ENCODE results near the gene GPR156.

GPR156 gene

DNA sequence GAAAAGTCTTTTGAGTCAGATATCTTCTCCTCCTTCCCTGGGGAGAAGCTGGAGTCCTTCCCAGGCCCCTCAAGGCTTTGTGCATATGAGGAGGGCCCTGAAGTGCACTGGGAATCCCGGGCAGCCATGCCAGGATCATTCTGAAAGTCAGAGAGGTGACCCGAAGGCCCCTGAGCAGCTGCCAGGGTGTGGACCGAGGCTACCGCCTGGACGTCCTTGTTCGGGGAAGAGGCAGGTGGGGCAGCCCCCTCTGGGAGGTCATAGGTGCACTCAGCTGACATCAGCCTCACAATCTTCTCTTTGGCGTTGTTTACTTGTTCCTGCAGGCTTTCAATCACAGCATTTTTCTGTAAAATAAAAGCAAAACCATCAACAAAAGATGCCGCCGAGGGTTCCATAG, 117.0 kb downstream of the GPR156 start:
- Histone ChIP-seq H3K4me2 (ENCODE audit: low read depth, low read length, poor library complexity, severe bottlenecking) (no peak overlapping the region), H2AFZ (ENCODE audit: low read depth, low read length, severe bottlenecking) (no peak overlapping the region), H3K79me2 (ENCODE audit: insufficient read depth, low read length) (no peaks in the 10 kb centered on the region), H3K4me3 (ENCODE audit: insufficient read depth, low read length, poor library complexity, severe bottlenecking) (no peak overlapping the region), H3K27me3 (ENCODE audit: low read length) (no peaks in the 10 kb centered on the region), H3K9me3 (ENCODE audit: insufficient read depth, low read length) (no peaks in the 10 kb centered on the region), H3K9me2 (replicated peaks; ENCODE audit: insufficient read depth, low read length) (no peaks in the 10 kb centered on the region), H3K27ac (ENCODE audit: low read depth, low read length) (no peak overlapping the region), H3F3A (ENCODE audit: insufficient read depth) (no peaks in the 10 kb centered on the region), H4K20me1 (ENCODE audit: low read depth, low read length) (no peaks in the 10 kb centered on the region), H3K9ac (ENCODE audit: low read length) (no peak overlapping the region), H3K36me3 (ENCODE audit: low read length) (no peaks in the 10 kb centered on the region)
- TF ChIP-seq, protein P1, sequence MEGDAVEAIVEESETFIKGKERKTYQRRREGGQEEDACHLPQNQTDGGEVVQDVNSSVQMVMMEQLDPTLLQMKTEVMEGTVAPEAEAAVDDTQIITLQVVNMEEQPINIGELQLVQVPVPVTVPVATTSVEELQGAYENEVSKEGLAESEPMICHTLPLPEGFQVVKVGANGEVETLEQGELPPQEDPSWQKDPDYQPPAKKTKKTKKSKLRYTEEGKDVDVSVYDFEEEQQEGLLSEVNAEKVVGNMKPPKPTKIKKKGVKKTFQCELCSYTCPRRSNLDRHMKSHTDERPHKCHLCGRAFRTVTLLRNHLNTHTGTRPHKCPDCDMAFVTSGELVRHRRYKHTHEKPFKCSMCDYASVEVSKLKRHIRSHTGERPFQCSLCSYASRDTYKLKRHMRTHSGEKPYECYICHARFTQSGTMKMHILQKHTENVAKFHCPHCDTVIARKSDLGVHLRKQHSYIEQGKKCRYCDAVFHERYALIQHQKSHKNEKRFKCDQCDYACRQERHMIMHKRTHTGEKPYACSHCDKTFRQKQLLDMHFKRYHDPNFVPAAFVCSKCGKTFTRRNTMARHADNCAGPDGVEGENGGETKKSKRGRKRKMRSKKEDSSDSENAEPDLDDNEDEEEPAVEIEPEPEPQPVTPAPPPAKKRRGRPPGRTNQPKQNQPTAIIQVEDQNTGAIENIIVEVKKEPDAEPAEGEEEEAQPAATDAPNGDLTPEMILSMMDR (IDR thresholded peaks at IDR 0.05; ENCODE audit: insufficient read depth, low read length, poor library complexity, severe bottlenecking): no peak
- TF ChIP-seq EZH2phosphoT487 (conservative IDR thresholded peaks at IDR 0.05; ENCODE audit: low read length): no peak

DNA sequence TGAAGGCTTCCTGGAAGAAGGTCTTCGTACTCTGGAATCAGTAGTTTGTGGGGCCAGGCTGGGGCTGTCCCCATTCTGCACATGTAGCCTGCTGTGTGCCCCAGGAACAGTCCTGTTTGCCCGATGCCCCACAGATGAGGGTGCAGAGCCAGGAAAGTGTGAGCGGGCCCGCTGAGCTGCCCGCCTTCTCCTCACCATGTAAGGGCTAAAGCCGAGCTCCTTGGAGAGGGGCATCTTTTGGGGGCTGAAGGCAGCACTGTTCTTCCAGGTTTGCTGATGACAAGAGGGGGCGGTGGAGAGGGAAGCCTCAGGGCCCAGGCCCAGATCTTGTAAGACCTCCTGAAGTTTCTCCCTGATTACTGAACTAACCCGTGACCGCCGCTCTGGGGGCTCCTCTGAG, 117.5 kb downstream of the GPR156 start:
- H2AFZ ChIP-seq (ENCODE audit: low read depth, low read length, severe bottlenecking): no peak overlapping the region
- no peak overlapping the region for H3K4me3 ChIP-seq (ENCODE audit: insufficient read depth, low read length, poor library complexity, severe bottlenecking)
- TF ChIP-seq, protein P1 (IDR thresholded peaks at IDR 0.05; ENCODE audit: insufficient read depth, low read length, poor library complexity, severe bottlenecking): no peak
- H4K20me1 ChIP-seq (ENCODE audit: low read depth, low read length): no peaks in the 10 kb centered on the region
- no peaks in the 10 kb centered on the region for H3K79me2 ChIP-seq (ENCODE audit: insufficient read depth, low read length)
- no peak overlapping the region for H3K9ac ChIP-seq (ENCODE audit: low read length)
- H3K27ac ChIP-seq (ENCODE audit: low read depth, low read length): no peak overlapping the region
- no peaks in the 10 kb centered on the region for H3K27me3 ChIP-seq (ENCODE audit: low read length)
- no peaks in the 10 kb centered on the region for H3F3A ChIP-seq (ENCODE audit: insufficient read depth)
- H3K9me2 ChIP-seq (replicated peaks; ENCODE audit: insufficient read depth, low read length): no peaks in the 10 kb centered on the region
- H3K36me3 ChIP-seq (ENCODE audit: low read length): no peaks in the 10 kb centered on the region
- H3K9me3 ChIP-seq (ENCODE audit: insufficient read depth, low read length): no peaks in the 10 kb centered on the region
- H3K4me2 ChIP-seq (ENCODE audit: low read depth, low read length, poor library complexity, severe bottlenecking): no peak overlapping the region

DNA sequence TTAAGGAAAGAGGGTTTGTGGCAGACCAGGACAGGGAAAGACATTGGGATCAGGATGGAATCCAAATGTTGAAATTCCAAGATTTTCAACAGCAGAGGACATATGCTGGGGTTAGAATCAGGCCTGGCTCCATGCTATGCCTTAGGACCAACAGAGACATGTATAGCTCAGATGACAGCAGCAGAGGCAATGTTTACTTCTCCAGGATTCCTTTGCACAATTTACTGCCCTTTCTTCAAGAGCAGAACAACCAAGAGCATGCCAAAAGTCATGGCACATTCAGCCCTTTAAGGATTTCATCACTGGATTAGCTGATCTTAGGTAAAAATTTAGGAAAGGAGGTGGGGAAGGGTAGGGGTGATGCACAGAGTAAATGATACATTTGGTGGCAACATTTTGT, 121.2 kb downstream of the GPR156 start:
- no peaks in the 10 kb centered on the region for H3K36me3 ChIP-seq (ENCODE audit: low read length)
- H3K27me3 ChIP-seq (ENCODE audit: low read length): no peaks in the 10 kb centered on the region
- no peaks in the 10 kb centered on the region for H4K20me1 ChIP-seq (ENCODE audit: low read depth, low read length)
- H3K27ac ChIP-seq (ENCODE audit: low read depth, low read length): no peak overlapping the region
- H3K9me3 ChIP-seq (ENCODE audit: insufficient read depth, low read length): no peaks in the 10 kb centered on the region
- TF ChIP-seq, protein P1 (IDR thresholded peaks at IDR 0.05; ENCODE audit: insufficient read depth, low read length, poor library complexity, severe bottlenecking): no peak
- no peak for TF ChIP-seq EZH2phosphoT487 (conservative IDR thresholded peaks at IDR 0.05; ENCODE audit: low read length)
- no peaks in the 10 kb centered on the region for H3F3A ChIP-seq (ENCODE audit: insufficient read depth)
- no peak overlapping the region for H3K4me3 ChIP-seq (ENCODE audit: insufficient read depth, low read length, poor library complexity, severe bottlenecking)
- no peak overlapping the region for H3K4me2 ChIP-seq (ENCODE audit: low read depth, low read length, poor library complexity, severe bottlenecking)
- H3K9ac ChIP-seq (ENCODE audit: low read length): no peak overlapping the region
- no peak overlapping the region for H2AFZ ChIP-seq (ENCODE audit: low read depth, low read length, severe bottlenecking)
- H3K79me2 ChIP-seq (ENCODE audit: insufficient read depth, low read length): no peaks in the 10 kb centered on the region
- H3K9me2 ChIP-seq (replicated peaks; ENCODE audit: insufficient read depth, low read length): no peaks in the 10 kb centered on the region

DNA sequence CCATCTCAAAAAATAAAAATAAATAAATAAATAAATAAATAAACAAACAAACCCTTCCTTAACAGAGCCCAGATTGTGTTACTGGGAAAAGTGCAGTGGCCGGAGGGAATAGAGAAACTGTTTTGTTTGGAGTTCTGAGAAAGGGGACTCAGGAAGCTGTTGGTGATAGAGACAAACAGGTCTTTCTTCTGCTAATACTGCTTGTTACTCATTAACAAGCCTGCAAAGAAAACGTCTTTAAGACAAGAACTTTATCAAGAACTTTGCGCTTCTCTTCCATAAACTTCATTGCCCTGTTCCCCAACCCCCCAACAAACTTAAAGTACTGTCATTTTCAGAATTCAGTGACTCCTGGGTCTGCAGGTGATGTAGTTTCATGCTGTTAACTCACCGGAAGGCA, 122.0 kb downstream of the GPR156 start:
- H3F3A ChIP-seq (ENCODE audit: insufficient read depth): no peaks in the 10 kb centered on the region
- no peaks in the 10 kb centered on the region for H3K36me3 ChIP-seq (ENCODE audit: low read length)
- no peaks in the 10 kb centered on the region for H4K20me1 ChIP-seq (ENCODE audit: low read depth, low read length)
- H3K79me2 ChIP-seq (ENCODE audit: insufficient read depth, low read length): no peaks in the 10 kb centered on the region
- TF ChIP-seq, protein P1 (IDR thresholded peaks at IDR 0.05; ENCODE audit: insufficient read depth, low read length, poor library complexity, severe bottlenecking): no peak
- no peak for TF ChIP-seq EZH2phosphoT487 (conservative IDR thresholded peaks at IDR 0.05; ENCODE audit: low read length)
- H3K9me2 ChIP-seq (replicated peaks; ENCODE audit: insufficient read depth, low read length): no peaks in the 10 kb centered on the region
- no peak overlapping the region for H3K4me2 ChIP-seq (ENCODE audit: low read depth, low read length, poor library complexity, severe bottlenecking)
- H3K9ac ChIP-seq (ENCODE audit: low read length): no peak overlapping the region
- H2AFZ ChIP-seq (ENCODE audit: low read depth, low read length, severe bottlenecking): no peak overlapping the region
- no peaks in the 10 kb centered on the region for H3K9me3 ChIP-seq (ENCODE audit: insufficient read depth, low read length)
- no peaks in the 10 kb centered on the region for H3K27me3 ChIP-seq (ENCODE audit: low read length)
- no peak overlapping the region for H3K4me3 ChIP-seq (ENCODE audit: insufficient read depth, low read length, poor library complexity, severe bottlenecking)
- H3K27ac ChIP-seq (ENCODE audit: low read depth, low read length): no peak overlapping the region
